HG03521 (cell line): ENCODE results near the gene MFSD6.
"Not testable (repeated sequence)": the region's sequence is repeated elsewhere in the genome, so short reads cannot be mapped to it uniquely, and the experiment has no call there.

Experiments
- ATAC-seq: cut with Tn5 transposase; IDR thresholded peaks from one replicate; pipeline ENCODE4 v1.9.1; 2021; ENCODE audit warnings: mild to moderate bottlenecking, moderate library complexity; ENCODE audit not compliant: unreplicated experiment

Gene MFSD6

GRCh38 chr2:190460487-190460886 lies 52.3 kb downstream of the MFSD6 start:
- no peak for ATAC-seq

- ATAC-seq: no peak
Observed at GRCh38 chr2:190462181-190462580, 54.0 kb downstream of the MFSD6 start.

- ATAC-seq: no peak
Observed at GRCh38 chr2:190462611-190463010, 54.5 kb downstream of the MFSD6 start.

- no peak for ATAC-seq
Observed at GRCh38 chr2:190465060-190465459, 56.9 kb downstream of the MFSD6 start.

- ATAC-seq: no peak
Observed at GRCh38 chr2:190466819-190467446, 58.8 kb downstream of the MFSD6 start.

- no peak for ATAC-seq
Observed at GRCh38 chr2:190467575-190468083, 59.5 kb downstream of the MFSD6 start.

- ATAC-seq: not testable (repeated sequence)
Observed at GRCh38 chr2:190468354-190468753, 60.2 kb downstream of the MFSD6 start.

GRCh38 chr2:190468814-190469569 lies 60.8 kb downstream of the MFSD6 start:
- ATAC-seq: peak; percentile 54

GRCh38 chr2:190469771-190470170 lies 61.6 kb downstream of the MFSD6 start:
- ATAC-seq: no peak

- ATAC-seq: no peak
Observed at GRCh38 chr2:190470256-190470826, 62.2 kb downstream of the MFSD6 start.

- no peak for ATAC-seq
Observed at GRCh38 chr2:190477661-190478454, 69.7 kb downstream of the MFSD6 start.

- ATAC-seq: no peak
Observed at GRCh38 chr2:190478572-190479195, 70.5 kb downstream of the MFSD6 start.

- ATAC-seq: no peak
Observed at GRCh38 chr2:190481339-190481738, 73.2 kb downstream of the MFSD6 start.

- ATAC-seq: no peak
Observed at GRCh38 chr2:190482451-190482850, 74.3 kb downstream of the MFSD6 start.

GRCh38 chr2:190486037-190486623 lies 78.0 kb downstream of the MFSD6 start:
- ATAC-seq: no peak

- ATAC-seq: no peak
Observed at GRCh38 chr2:190488516-190489233, 80.5 kb downstream of the MFSD6 start.

- ATAC-seq: no peak
Observed at GRCh38 chr2:190489475-190489874, 81.3 kb downstream of the MFSD6 start.

- no peak for ATAC-seq
Observed at GRCh38 chr2:190490502-190490901, 82.3 kb downstream of the MFSD6 start.

GRCh38 chr2:190493095-190493494 lies 84.9 kb downstream of the MFSD6 start:
- no peak for ATAC-seq
